ENCODE data around the gene OR6N1. TPM values are rescaled to one million over a fixed set of nuclear protein-coding genes. Genes with fewer than 3 reads are reported as not detected.

Gene OR6N1
- total and polyA plus RNA-seq, 9 of the 15 experiments (the other 6 are each of a cell fraction or from before 2014, with no cell fraction given): 0.01 to 0.07 TPM; not detected in 7

DNA sequence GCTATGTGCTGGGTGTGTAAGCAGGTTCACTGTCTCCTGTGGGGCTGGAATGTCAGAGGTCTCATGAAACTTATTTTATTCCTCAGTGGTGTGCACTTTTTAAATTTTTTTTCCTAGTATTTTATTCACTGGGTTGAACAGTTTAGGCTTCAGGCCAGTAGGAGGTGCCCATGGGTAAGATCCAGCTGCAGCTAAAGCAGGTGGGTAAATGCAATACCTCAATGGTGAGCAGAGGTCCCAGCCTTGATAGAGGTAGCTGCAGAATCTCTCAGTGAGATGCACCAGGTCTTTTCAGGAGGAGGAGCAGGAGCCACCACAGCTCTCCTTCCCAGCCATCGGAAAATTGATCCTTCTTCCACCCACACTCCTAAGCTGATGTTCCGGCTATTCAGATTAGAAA lies 21.6 kb upstream of the OR6N1 start (continued):
- TF ChIP-seq, protein P1, sequence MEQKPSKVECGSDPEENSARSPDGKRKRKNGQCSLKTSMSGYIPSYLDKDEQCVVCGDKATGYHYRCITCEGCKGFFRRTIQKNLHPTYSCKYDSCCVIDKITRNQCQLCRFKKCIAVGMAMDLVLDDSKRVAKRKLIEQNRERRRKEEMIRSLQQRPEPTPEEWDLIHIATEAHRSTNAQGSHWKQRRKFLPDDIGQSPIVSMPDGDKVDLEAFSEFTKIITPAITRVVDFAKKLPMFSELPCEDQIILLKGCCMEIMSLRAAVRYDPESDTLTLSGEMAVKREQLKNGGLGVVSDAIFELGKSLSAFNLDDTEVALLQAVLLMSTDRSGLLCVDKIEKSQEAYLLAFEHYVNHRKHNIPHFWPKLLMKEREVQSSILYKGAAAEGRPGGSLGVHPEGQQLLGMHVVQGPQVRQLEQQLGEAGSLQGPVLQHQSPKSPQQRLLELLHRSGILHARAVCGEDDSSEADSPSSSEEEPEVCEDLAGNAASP (IDR thresholded peaks at IDR 0.05): no peak
- no peak for TF ChIP-seq SIN3A (IDR thresholded peaks at IDR 0.05; ENCODE audit: borderline replicate concordance in 2 of 2, control insufficient read depth in 1 of 2, low read depth in 2 of 2, low read length in 2 of 2)

DNA sequence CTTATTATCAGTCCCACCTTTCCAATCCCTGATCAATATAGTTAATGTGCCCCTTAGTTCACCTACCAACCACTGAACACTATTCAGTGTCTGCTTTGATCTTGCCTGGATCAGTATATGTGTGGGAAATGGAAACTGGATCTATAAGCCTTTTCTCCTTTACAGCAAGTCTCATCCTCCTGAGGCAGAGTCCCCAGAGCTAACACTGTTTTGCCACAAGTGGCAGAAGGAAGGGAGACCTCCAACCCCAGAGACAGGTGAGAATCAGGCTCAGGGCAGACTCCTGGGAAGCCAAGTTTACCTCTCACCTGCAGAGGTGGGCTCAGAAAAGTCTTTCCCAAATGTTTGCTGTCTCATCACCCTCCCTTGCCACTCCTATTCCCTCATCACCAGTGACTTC lies 9.1 kb upstream of the OR6N1 start, which contains the start of gene OR6N2:
OR6N2 (minus strand) TSS at position 101 of the 400 bp plus-strand sequence. CDS start 3,569 bp downstream, outside the sequence.
- Histone ChIP-seq H3K36me3 (ENCODE audit: control insufficient read depth, insufficient read depth, low read length) (no peaks in the 10 kb centered on the region), H3K9me3 (replicated peaks; ENCODE audit: control insufficient read depth, insufficient read depth, low read depth, low read length) (no peaks in the 10 kb centered on the region), H3K4me1 (replicated peaks in 1 of 2; ENCODE audit: control insufficient read depth in 2 of 2, insufficient read depth in 2 of 2, low read length in 2 of 2) (no peaks in the 10 kb centered on the region), H3K9ac (ENCODE audit: insufficient read depth in 1 of 2, low read depth in 2 of 2, low read length in 2 of 2) (no peak within 1 kb of the TSS), H3K27ac (ENCODE audit: extremely low read depth, low read depth, low read length) (no peak within 1 kb of the TSS), H2AFZ (ENCODE audit: low read depth, low read length) (no peak within 1 kb of the TSS), H4K20me1 (replicated peaks; ENCODE audit: control insufficient read depth, insufficient read depth, low read length) (no peaks in the 10 kb centered on the region), H3K27me3 (ENCODE audit: control insufficient read depth in 2 of 2, insufficient read depth in 2 of 2, low read length in 2 of 2) (no peaks in the 10 kb centered on the region), H3K4me3 (no peak within 1 kb of the TSS), H3K9me1 (ENCODE audit: control insufficient read depth, insufficient read depth, low read length) (no peaks in the 10 kb centered on the region), H3K79me2 (ENCODE audit: control insufficient read depth, insufficient read depth, low read length) (no peaks in the 10 kb centered on the region), H3K4me2 (ENCODE audit: insufficient read depth, low read length) (no peak within 1 kb of the TSS)
- no peak for TF ChIP-seq HDAC6 (IDR thresholded peaks at IDR 0.05; ENCODE audit: low read depth, low read length)
- no peak for TF ChIP-seq BCOR (IDR thresholded peaks at IDR 0.05)
- TF ChIP-seq, protein P2, sequence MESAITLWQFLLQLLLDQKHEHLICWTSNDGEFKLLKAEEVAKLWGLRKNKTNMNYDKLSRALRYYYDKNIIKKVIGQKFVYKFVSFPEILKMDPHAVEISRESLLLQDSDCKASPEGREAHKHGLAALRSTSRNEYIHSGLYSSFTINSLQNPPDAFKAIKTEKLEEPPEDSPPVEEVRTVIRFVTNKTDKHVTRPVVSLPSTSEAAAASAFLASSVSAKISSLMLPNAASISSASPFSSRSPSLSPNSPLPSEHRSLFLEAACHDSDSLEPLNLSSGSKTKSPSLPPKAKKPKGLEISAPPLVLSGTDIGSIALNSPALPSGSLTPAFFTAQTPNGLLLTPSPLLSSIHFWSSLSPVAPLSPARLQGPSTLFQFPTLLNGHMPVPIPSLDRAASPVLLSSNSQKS (CRISPR knock-in tag; IDR thresholded peaks at IDR 0.05): no peak
- no peak for TF ChIP-seq RFX5 (IDR thresholded peaks at IDR 0.05; ENCODE audit: low read depth, low read length)
- no peak for TF ChIP-seq CREB3 (tag; conservative IDR thresholded peaks at IDR 0.05; ENCODE audit: low read depth)
- no peak for TF ChIP-seq ARID1B (IDR thresholded peaks at IDR 0.05)
- ChIA-PET POLR2A (no interaction called here), CTCF (ENCODE audit: low intra/inter-chr PET ratio) (no interaction called here)
- intact Hi-C loops (cut with micrococcal nuclease) (no loop called here), in situ Hi-C loops (cut with MboI) (no loop called here)
- ATAC-seq (no peak), DNase-seq (ENCODE audit: extremely low read depth in 1 of 4, low spot score in 3 of 4) (no peak), FAIRE-seq (no peak)
- no TSS peak for BruUV-seq (replicated peaks)

Data from K562 (cell line).